Activated T-cell treated with anti-CD3 and anti-CD28 coated beads, Interleukin-2, amount 50 U/mL, for 1 hour (primary cell): ENCODE data around the gene SLC25A19.
A peak's percentile ranks its signal among the peaks of the same experiment; 100 is the strongest.

Source experiments
- DNase-seq: peaks from one replicate; pipeline ENCODE4 v3.0.0-alpha.2; 2020

Gene SLC25A19

DNA sequence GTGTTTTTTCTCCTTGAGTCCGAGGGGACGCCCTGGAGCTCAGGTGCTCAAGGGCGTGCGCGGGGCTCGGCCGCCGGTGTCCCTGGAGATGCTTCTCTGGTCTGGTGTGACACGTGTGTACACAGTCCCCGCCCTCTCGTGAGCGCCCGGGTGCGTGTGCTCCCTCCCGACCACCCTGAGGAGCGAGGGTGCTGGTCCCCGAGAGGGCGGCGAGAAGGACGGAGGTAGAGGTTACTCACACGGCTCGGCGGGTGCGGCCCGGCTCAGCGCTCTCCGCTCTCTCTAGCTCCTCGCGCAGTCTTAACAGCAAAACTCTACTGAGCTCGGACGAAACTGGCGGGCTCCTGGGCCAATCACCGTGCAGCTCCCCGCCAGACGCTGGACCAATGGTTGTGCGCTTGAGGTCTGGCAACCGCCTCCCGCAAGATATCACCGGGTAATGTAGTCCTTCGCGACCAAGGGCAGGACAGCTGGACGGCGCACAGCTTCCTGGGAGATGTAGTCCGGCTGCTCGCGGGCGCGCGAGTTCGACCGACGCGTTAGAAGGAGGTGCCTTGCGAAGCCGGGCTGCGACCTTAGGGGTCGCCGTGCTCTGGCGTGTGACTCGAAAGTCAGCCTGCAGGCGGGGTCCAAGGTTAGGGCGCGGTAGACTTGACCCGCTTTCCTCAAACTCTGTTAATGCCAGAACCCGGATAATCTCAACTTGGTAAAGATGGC is at the start of gene SLC25A19:
SLC25A19 (minus strand) TSS at position 319 of the 717 bp plus-strand sequence. CDS start 2,669 bp downstream, outside the sequence.
- DNase-seq: peak; percentile 92

DNA sequence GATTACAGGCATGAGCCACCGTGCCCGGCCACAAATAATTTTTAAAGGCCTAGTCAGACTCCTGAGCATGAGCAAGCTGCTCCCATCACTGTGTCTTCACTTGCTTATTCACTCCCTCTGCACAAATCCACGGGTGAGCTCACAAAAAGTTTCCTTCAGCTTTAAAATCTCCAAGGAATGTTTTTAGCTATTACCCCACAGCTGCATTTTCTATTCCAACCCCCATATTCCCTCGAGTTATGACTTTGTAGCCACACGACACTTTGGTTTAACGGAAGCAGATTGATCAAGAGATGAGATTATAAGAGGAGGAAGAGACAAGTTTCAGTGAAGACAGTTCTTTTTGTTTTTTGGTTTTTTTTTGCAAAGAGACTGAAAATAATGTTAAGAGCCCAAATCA is 49.1 kb upstream of the SLC25A19 start:
- DNase-seq: no peak

DNA sequence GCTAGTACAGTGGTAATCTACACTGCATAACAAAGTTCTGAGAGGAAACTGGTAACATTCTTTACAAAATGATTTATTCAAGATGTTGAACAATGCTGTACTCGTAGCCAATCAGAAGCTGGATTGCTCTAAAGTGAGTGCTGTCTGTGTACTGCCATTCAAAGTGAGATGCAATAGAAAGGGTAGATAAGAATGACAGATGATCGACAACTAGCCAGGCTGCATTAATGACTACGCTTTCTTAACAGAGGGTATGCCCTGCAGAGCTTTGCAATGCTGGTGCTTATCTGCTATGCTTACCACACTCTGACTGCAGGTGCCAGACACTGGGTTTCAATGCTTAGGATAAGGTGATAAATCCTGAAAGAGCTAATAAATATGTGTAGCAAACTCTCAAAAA is 46.1 kb upstream of the SLC25A19 start:
- no peak for DNase-seq

DNA sequence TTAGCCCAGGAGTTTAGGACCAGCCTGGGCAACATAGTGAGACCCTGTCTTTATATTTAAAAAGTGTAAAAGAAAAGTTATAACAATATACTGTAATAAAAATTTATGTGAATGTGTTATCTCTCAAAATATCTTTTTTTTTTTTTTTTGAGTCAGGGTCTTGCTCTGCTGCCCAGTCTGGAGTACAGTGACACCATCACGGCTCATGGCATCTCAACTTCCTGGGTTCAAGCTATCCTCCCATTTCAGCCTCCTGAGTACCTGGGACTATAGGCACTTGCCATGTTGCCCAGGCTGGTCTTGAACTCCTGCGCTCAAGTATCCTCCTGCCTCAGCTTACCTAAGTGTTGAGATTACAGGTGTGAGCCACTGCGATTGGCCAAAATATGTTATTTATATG is 45.5 kb upstream of the SLC25A19 start:
- no peak for DNase-seq

DNA sequence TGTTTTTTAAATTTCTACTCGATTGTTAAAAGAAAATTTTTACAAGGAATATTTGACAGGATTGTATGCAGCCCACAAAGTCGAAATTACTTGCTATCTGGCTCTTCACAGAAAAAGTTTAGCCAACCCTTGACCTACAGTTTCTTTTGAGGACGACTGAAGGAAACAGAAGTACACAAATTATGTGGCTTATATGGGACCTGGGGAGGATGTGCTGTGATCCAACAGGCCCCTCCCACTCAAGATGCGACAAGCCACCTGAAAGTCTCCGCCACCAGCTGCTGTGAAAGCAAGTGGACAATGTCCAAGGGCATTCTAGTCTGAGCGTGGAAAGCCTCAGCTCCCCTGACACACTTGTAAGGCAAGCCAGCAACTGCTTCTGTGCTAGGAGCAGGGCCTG is 42.4 kb upstream of the SLC25A19 start:
- no peak for DNase-seq

DNA sequence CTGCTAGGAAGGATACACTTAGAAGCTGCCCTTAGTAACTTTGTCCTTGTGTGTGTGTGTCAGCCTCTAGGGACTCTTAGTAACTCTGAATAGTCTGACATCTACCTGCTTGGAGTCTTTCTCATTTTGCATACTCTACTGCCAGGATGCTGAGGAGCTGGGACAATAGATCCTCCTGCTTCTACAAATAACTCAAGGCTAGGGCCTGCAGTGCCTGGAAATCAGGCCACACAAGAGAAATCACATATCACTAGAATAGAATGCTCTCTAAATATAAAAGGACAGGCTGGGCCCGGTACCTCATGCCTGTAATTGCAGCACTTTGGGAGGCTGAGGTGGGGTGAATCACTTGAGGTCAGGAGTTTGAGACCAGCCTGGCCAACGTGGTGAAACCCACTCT is 38.5 kb upstream of the SLC25A19 start:
- no peak for DNase-seq

DNA sequence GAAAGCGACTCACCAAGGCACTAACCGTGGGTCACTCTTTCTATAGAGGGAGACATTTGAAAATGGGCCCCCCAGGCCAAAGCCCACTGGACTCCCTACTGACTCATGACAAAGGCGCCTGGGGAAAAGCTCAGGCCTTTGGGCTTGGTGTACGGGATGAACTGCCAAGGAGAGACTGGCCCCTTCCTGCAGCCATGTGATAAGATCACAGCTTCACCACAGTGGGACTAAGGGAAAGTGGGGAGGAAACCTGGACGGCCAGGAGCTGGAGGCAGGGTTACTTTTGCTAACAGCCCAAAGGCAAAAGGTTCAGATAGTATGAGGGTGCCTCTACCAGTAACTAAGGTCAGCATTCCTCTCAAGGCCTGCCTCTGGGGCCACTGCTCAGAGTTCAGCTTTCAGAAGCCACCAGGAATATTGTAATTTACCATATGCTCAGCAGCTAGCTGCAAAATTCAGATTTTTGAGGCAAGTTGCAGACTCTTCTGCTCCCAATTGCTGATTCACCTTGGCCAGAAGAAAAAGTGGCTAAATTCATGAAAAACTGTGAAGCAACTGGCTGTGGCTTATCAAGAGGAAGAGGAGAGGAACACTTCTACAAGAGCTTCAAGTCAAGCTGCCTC is 37.1 kb upstream of the SLC25A19 start:
- no peak for DNase-seq

DNA sequence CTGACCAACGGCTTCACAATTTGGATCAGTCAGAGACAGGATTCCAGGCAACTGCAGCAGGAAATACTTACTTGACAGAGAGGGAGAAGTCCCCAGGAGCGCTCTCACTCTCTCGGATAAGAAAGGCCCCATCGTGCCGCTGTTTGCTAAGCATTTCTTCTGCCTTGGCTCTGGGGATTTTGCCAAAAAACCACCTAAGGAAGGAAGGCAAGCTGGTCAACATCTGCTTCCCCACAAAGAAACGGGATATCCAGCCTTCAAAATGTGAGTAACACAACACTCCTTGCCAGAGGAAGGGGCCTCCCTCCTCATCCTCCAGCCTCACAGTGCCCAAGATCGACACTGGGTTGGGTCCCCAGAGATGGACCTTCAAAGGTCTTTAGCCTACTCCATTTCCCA is 36.6 kb upstream of the SLC25A19 start:
- DNase-seq: no peak

DNA sequence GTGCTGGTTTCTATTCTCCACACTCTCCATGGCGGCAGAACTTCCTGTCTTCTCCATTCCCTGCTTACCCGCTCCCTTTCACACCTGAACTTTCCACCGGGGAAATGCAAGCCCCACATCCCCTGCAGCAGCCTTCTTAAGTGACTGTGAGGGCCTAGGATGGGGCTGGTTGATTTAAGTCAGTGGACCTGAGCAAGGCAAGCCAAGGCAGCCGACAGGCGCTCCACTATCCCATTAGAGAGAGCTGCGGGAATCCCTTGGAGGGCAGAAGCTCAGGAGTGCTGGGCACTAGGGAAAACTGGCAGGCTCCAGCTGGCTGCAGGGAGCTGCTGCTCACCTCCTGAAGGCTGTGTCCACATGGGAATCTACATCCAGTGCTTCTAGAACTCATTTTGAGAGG is 36.1 kb upstream of the SLC25A19 start:
- no peak for DNase-seq

DNA sequence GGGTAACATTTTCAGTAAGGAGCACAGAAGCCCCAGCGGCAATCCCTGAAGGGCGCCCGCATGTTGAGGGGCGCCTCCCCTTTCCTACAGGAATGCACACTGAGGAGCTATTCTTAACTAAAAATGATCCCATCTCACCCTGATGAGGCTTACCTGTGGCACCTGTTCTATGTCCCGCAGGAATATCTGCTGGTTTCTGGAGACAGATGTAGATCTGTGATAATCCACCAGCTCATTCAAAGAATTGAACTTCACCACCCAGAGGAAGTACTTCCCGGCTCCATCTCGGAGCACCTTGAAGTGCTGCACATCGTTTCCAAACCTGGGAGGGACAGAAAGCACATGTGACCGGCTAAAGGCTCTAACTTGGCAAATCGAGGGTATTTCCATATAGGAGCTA is 32.3 kb upstream of the SLC25A19 start:
- DNase-seq: no peak

DNA sequence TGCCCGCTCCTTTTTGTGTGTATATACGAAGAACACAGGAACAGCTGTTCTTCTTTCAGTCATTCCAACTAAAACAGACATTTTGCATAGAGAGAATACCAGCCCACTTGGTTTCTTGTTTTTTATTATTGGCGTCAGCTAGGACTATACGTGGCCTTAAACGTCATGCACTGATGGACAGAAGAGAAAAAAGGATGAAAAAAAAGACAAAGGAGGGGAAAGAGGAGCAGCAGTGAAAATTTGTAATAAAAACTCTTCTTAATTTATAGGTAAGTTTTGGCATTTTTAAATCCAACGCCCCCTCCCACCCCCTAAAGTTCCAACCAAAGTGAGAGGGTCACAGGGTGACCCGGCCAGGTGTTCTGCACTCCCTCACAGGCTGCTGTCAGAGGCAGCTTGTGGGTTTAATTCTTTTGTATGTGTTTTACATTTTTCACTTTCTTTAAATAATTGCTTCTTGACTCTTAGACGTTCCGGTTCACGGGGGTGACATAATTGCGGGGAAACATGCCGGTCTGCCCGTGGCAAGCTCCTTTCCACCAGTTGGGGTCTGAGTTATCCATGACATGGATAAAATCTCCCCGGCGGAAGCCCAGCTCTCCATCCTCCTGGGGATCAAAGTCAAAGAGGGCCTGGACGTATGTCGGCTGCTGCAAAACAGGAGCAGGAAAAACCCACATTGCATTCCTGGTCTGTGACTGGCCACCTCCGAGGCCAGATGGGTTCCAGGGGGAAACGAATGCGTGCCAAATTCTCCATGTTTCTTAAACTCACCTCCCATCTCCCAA is 30.9 kb upstream of the SLC25A19 start:
- no peak for DNase-seq

DNA sequence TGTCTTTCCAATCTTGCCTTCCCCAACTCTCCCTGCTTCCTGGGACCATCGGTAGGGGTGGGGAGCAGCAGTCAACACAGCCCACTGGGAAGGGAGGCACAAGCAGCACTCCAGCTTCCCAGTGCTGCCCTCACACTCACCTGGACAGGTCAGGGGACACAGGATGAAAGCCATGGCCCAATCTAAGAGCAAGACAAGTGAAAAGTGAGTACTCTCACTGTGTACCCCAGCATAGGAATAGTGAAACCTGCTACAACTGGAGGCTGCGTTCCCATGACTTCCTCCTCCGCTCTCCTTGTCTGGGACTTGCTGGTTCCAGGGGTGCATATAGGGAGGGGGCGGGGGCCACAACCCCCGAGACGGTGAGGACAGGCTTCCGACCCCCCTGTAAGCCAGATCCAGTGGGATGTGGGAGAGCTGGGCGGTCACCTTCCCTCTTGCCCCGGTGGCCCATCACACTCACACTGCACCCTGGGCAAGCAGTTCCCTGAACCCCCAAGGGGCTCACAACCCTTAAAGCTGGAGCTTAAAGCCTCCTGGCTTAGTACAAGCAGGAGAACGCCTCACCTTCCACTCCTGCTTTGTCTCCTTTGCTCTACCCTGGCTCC is 29.5 kb upstream of the SLC25A19 start:
- DNase-seq: no peak

DNA sequence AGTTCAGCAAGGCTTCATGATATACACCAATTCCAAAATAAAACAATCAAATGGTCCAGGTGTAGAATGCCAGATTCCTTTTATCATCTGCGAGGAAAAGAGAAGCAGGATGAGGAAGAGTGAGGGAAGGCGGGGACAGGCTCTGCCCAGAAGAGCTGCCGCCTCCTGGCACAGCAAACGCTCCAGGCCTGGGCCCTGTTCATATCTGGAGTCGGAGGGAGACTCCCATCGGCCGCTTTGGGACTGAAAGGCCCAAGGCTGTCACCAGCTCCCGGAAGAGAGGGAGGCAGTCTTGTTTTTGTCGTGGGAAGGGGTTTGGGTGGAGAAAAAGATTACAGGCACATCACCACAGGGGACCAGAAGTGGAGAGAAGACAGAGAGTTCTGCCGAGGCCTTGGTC is 29.0 kb upstream of the SLC25A19 start:
- no peak for DNase-seq

DNA sequence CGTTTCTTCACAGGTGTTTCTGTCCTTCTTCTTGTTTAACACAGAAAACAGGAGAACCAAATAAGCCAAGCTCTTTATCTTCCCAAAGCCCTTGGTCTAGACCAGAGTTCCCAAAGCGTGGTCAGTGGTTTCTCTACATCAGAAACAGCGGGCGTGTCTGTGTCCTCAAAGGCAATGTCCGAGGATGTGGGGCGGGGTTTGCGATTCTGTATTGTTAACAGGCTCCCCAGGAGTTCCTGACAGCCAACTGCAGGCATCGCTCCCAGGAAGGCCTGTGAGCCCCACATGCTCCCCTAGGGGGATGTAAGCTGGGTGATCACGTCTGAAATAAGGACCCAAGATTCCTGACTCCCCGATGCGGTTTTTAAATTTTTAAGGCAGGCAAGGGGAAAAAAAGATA is 28.4 kb upstream of the SLC25A19 start:
- no peak for DNase-seq

DNA sequence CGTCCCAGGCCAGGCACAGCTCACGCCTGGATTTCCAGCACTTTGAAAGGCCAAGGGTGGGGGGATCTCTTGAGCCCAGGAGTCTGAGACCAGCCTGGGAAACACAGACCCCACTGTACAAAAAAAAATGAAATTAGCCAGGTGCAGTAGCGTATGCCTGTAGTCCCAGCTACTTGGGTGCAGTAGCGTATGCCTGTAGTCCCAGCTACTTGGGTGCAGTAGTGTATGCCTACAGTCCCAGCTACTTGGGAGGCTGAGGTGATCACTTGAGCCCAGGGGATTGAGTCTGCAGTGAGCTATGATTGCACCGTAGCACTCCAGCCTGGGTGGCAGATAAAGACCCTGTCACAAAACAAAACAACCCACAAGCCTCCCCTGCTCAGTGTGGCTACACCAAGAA is 27.0 kb upstream of the SLC25A19 start:
- DNase-seq: no peak

DNA sequence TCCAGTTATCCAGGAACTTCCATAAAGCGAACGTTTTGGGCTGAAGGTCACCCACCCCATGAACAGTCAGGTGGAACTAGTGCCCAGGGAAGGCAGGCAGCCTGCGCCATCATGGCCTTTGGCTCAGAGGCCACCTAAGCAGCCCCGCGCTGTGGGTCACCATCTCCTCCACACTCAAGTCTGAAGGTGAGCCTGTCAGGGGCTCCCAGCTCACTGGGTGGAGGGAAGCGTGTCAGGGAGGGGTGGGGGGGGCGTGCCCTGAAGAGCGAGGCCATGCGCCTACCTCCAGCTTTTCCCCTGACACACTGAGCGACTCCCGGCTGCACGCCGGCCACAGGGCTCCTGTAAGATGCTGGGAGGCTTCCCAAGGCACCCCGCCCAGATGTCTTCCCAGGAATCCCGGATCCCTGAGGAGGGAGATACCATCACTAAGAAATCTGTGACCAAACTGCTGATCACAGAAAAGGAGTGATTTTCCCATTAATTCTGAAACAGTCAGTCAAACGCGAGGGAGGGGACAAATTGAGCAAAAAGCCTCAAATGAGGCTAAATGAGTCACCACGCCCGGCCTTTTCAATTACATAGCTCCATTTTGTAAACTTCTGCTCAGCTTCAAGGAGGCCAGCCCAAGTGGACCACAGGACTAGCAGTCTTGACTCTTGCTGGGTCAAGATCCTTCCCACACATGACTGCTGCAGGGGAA is 26.5 kb upstream of the SLC25A19 start:
- no peak for DNase-seq

DNA sequence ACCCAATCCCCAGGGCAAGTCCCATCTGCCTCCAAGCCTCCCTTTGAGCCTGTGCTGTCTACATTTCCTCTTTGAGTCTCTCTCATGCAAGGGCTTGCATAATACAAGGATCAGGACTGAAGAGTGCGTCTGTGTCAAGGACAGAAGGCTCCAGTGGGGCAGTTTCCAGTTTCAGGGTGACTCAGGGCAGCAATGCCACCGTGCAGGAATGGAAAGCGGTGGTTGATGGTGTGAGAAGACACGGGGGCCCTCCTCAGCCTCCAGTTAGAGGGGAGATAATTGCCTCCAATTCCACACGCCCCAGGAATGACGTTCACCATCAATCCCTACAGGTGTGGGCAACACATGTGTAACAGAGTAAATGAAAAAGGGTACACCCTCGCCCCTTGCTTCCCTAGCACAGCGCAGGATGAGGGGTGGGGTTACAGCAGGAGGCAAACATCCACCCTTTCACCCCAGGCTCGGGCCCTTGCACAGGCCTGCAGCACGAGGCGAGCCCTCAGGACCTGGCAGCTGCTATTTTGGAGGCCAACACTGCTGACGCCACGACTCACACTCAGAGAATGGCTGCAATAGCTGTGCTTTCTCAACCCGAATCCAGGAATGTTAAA is 24.8 kb upstream of the SLC25A19 start:
- DNase-seq: no peak

DNA sequence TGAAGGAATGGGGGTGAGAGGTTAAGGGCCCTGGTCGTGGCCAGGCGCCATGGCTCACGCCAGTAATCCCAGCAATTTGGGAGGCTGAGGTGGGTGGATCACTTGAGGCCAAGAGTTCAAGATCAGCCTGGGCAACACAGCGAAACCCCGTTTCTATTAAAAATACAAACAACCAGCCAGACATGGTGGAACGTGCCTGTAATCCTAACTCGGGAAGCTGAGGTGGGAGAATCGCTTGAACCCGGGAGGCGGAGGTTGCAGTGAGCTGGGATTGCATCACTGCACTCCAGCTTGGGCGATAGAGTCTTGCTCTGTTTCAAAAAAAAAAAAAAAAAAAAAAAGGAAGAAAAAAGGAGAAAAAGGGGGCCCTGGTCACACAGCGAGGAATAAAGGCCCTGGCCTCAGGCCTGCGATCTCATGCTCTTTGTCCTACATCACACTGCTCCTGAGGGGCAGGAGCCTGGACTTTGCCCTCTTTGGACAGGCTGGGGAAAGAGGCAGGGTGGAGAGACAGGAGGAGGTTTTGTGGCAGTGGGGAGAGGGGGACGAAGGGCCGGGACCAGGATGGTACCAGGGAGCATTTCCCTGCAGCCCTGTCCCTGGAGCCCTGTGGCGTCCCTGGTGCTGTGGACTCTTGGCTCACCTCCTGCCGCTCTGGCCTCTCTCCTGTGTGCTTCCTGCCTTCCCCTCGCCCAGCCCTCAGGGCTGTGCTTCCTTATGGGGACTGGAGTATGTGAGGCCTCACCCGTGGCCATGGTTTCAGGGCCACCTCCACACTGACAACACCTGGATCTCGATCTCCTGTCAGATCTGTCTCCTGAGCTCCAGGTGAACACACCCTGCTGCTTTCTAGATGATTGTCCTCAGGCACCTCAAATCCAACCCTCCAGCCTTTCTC is 19.7 kb upstream of the SLC25A19 start:
- DNase-seq: no peak

DNA sequence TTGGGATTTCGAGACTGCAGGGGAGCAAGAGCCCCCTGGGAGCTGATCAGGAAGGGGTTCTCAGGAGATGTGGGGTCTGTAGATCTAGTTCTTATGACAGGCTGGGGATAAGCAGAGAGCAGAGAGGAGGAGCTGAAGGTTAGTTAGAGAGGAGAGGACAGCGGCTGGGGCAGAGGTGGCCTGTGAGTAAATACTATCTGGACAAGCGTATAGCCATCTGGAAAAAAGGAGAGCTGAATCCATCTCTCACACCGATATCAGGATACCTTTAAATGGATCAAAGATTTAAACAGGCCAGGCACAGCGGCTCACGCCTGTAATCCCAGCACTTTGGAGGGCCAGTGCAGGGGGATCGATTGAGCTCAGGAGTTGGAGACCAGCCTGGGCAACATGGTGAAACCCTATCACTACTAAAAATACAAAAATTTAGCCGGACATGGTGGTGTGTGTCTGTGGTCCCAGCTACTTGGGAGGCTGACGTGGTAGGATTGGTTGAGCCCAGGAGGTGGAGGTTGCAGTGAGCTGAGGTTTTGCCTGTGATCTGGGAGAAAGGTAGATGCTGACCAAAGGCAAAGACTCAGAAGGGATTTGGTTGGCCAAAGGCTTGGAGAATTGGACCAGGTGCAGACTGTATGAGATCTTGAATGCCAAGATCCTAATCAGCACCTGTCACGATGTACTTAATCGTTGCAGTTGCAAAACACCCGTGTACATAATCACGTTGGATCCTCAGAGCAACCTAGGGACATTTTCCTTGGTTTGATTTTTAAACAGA is 18.9 kb upstream of the SLC25A19 start:
- DNase-seq: no peak

DNA sequence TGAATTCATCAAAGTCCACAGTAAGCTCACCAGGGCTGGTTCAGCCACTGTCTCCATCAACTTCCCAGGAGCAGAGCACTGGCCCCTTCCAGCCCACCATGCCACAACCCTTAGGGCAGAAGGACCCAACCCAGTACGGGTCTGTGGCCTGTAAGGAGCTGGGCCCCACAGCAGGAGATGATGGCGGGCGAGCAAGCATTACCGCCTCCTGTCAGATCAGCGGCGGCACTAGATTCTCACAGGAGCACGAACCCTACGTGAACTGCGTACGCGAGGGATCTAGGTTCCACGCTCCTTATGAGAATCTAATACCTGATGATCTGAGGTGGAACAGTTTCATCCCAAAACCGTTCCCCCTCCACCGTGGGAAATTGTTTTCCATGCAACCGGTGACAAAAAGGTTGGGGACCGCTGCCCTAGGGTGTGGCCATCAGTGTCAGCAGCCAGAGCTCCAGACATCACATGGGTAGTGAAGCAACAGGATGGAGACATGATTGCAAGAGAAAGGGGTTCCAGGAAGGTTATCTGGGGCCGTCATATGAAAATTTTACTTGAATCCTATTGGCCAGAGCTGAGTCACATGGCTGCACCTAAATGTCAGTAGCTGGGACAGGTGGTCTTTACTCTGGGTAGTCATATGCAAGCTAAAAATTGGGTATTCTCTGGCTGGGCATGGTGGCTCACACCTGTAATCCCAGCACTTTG is 12.4 kb upstream of the SLC25A19 start:
- no peak for DNase-seq
